Left lung (tissue), 10 donors: Measurements from ENCODE around the gene AATF. TPM values are rescaled to one million over a fixed set of nuclear protein-coding genes. Genes with fewer than 3 reads are reported as not detected.
"Not testable (repeated sequence)": the region's sequence is repeated elsewhere in the genome, so short reads cannot be mapped to it uniquely, and the experiment has no call there.

Source experiments
- ATAC-seq: fragments of 200-7000 bp; cut with Tn5 transposase; one replicate; pipeline ENCODE4 v1.9.1; 2020; ENCODE audit warnings: moderate library complexity
- DNase-seq, 4 donors: peaks; one replicate each; pipeline ENCODE4 v3.0.0-alpha.2; 2013 to 2020
- H3K27ac ChIP-seq, 2 donors: fragments of 200-600 bp; sonication (generic) in 1 of 2; one replicate each; pipeline versions ENCODE4 v1.5.0 to v1.8.0; 2020 to 2021
- H3K27me3 ChIP-seq, 2 donors: fragments of 200-600 bp; sonication (generic) in 1 of 2; one replicate each; pipeline versions ENCODE4 v1.5.0 to v1.8.0; 2020 to 2021
- H3K36me3 ChIP-seq, 2 donors: fragments of 200-600 bp; sonication (generic) in 1 of 2; one replicate each; pipeline versions ENCODE4 v1.5.0 to v1.8.0; 2020 to 2021
- H3K4me1 ChIP-seq, 2 donors: fragments of 200-600 bp; one replicate each; pipeline ENCODE4 v1.8.0; 2021
- H3K4me3 ChIP-seq, 2 donors: fragments of 200-600 bp; sonication (generic) in 1 of 2; one replicate each; pipeline versions ENCODE4 v1.5.0 to v1.8.0; 2020 to 2021; ENCODE audit warnings: mild to moderate bottlenecking in 1 of 2
- H3K9me3 ChIP-seq, 2 donors: fragments of 200-600 bp; sonication (generic) in 1 of 2; one replicate each; pipeline versions ENCODE4 v1.5.0 to v1.8.0; 2020 to 2021
- CTCF ChIP-seq, 2 donors: fragments of 200-600 bp; sonication (generic) in 1 of 2; IDR thresholded peaks; one replicate each; pipeline versions ENCODE4 v1.5.0 to v1.8.0; 2021; ENCODE audit warnings: antibody characterized with exemption in 2 of 2
- intact Hi-C, 2 donors: fragments of 100-400 bp; cut with DNase I; formaldehyde crosslinking; loops; one replicate each; pipeline versions ENCODE4 v1.11.2 to v1.14.2; 2022
- polyA plus RNA-seq, 6 donors: library from polyadenylated mRNA; unstranded; fragments of 120-200 nt; gene quantifications; one replicate each; pipeline ENCODE4 v1.2.1, GENCODE V29; 2013; ENCODE audit not compliant: insufficient read length in 6 of 6
- total RNA-seq, 2 donors: library from RNA; stranded (reverse); fragmentation: NEBNext Ultra II Directional; extraction: Animal tissue kit (Norgen Biotek cat#: 25700); gene quantifications; one replicate each; pipeline ENCODE4 v1.2.1, GENCODE V29; 2021
- donor health status: DM: no; HTN: yes; CAD: no.
- donor health status: DM: no; HTN: no; CAD: no.

AATF gene
- total and polyA plus RNA-seq, 8 donors: 31.6 to 42.4 (median 37.8) TPM

GRCh38 chr17:37069087-37069486, 120.3 kb downstream of the AATF start:
- no peak for ATAC-seq
- no peak for TF ChIP-seq CTCF (IDR thresholded peaks at IDR 0.05)
- Histone ChIP-seq H3K9me3 (no peaks in the 10 kb centered on the region), H3K27me3 (peaks cover 11 to 41% of the 10 kb centered on the region in 2 donors), H3K27ac (no peak overlapping the region), H3K4me1 (no peaks in the 10 kb centered on the region), H3K4me3 (no peak overlapping the region), H3K36me3 (no peaks in the 10 kb centered on the region)
- no peak for DNase-seq
- intact Hi-C loops: no loop called here

GRCh38 chr17:37073464-37073863, 124.7 kb downstream of the AATF start:
- H3K9me3 ChIP-seq, ATAC-seq, DNase-seq, H3K4me3 ChIP-seq, H3K27me3 ChIP-seq, intact Hi-C loops, H3K36me3 ChIP-seq, H3K27ac ChIP-seq, H3K4me1 ChIP-seq: not testable (repeated sequence)

- intact Hi-C loops: no loop called here
- Histone ChIP-seq H3K4me1 (no peaks in the 10 kb centered on the region), H3K27ac (no peak overlapping the region), H3K9me3 (peaks cover 0 to 6% of the 10 kb centered on the region in 2 donors), H3K36me3 (no peaks in the 10 kb centered on the region), H3K4me3 (no peak overlapping the region), H3K27me3 (no peaks in the 10 kb centered on the region)
- no peak for ATAC-seq
- no peak for DNase-seq
- TF ChIP-seq CTCF (IDR thresholded peaks at IDR 0.05): no peak
These were observed 130.4 kb downstream of the AATF start for GRCh38 chr17:37079065-37079708.

- peaks cover 0 to 5% of the 10 kb centered on the region in 2 donors for H3K36me3 ChIP-seq
- H3K4me3 ChIP-seq: no peak overlapping the region
- intact Hi-C loops: no loop called here
- DNase-seq (no peak), ATAC-seq (no peak)
- no peak for TF ChIP-seq CTCF (IDR thresholded peaks at IDR 0.05)
- no peaks in the 10 kb centered on the region for H3K27me3 ChIP-seq
- H3K27ac ChIP-seq: no peak overlapping the region
- H3K9me3 ChIP-seq: peaks cover 0 to 6% of the 10 kb centered on the region in 2 donors
- H3K4me1 ChIP-seq: no peaks in the 10 kb centered on the region
These were observed 131.0 kb downstream of the AATF start for GRCh38 chr17:37079735-37080134.

- Histone ChIP-seq H3K4me3 (no peak overlapping the region), H3K36me3 (peaks cover 0 to 21% of the 10 kb centered on the region in 2 donors), H3K9me3 (peaks cover 0 to 6% of the 10 kb centered on the region in 2 donors), H3K4me1 (no peaks in the 10 kb centered on the region), H3K27ac (no peak overlapping the region), H3K27me3 (no peaks in the 10 kb centered on the region)
- DNase-seq (no peak), ATAC-seq (no peak)
- intact Hi-C loops: no loop called here
- TF ChIP-seq CTCF (IDR thresholded peaks at IDR 0.05): no peak
These were observed 132.5 kb downstream of the AATF start for GRCh38 chr17:37081287-37081686.
